GM12874 (cell line): Measurements from ENCODE around the gene RFTN1.

Experiments used
- CTCF ChIP-seq: IDR thresholded peaks from 2 replicates; pipeline ENCODE4 v1.5.1; 2011; ENCODE audit warnings: low read depth, mild to moderate bottlenecking, control low read depth, low read length, moderate library complexity; ENCODE audit not compliant: insufficient read depth

Gene RFTN1

GRCh38 chr3:16277471-16277870, 236.0 kb downstream of the RFTN1 start:
- no peak for TF ChIP-seq CTCF

- no peak for TF ChIP-seq CTCF
Measured at GRCh38 chr3:16273867-16274266, 239.6 kb downstream of the RFTN1 start.

GRCh38 chr3:16272588-16272987, 240.9 kb downstream of the RFTN1 start:
- no peak for TF ChIP-seq CTCF

GRCh38 chr3:16270855-16271254, 242.6 kb downstream of the RFTN1 start:
- no peak for TF ChIP-seq CTCF

GRCh38 chr3:16266714-16267113, 246.8 kb downstream of the RFTN1 start:
- no peak for TF ChIP-seq CTCF
